Glutamatergic neuron (in vitro differentiated cells): Measurements from ENCODE around the gene DGKI. TPM values are rescaled to one million over a fixed set of nuclear protein-coding genes. Genes with fewer than 3 reads are reported as not detected.

Source experiments
- DNase-seq: peaks from one replicate; pipeline ENCODE4 v3.0.0; 2022
- H3K27ac Mint-ChIP-seq: one replicate; pipeline ENCODE4 v1.8.0; 2020; ENCODE audit warnings: mild to moderate bottlenecking, mixed read lengths, inconsistent platforms; ENCODE audit not compliant: unreplicated experiment
- H3K27me3 Mint-ChIP-seq: one replicate; pipeline ENCODE4 v1.8.0; 2020; ENCODE audit warnings: mild to moderate bottlenecking, moderate library complexity, mixed read lengths, inconsistent platforms; ENCODE audit not compliant: unreplicated experiment
- H3K36me3 Mint-ChIP-seq: one replicate; pipeline ENCODE4 v1.8.0; 2020; ENCODE audit warnings: mild to moderate bottlenecking, mixed read lengths, inconsistent platforms; ENCODE audit not compliant: unreplicated experiment
- H3K4me1 Mint-ChIP-seq: one replicate; pipeline ENCODE4 v1.8.0; 2020; ENCODE audit warnings: mild to moderate bottlenecking, low read depth, mixed read lengths, inconsistent platforms; ENCODE audit not compliant: unreplicated experiment
- H3K4me3 Mint-ChIP-seq: one replicate; pipeline ENCODE4 v1.8.0; 2020; ENCODE audit warnings: mild to moderate bottlenecking, mixed read lengths, inconsistent platforms; ENCODE audit not compliant: unreplicated experiment
- H3K9me3 Mint-ChIP-seq: one replicate; pipeline ENCODE4 v1.8.0; 2020; ENCODE audit warnings: mild to moderate bottlenecking, moderate library complexity, mixed read lengths, inconsistent platforms; ENCODE audit not compliant: unreplicated experiment
- total RNA-seq: library from RNA; stranded (reverse); fragmentation: NEBNext Ultra II Directional; extraction: Animal tissue kit (Norgen Biotek cat#: 25700); gene quantifications from one replicate; pipeline ENCODE4 v1.2.1, GENCODE V29; 2021; ENCODE audit not compliant: unreplicated experiment
- TF ChIP-seq, protein P1 (sequence below): fragments of 200-600 bp; sonication (generic); IDR thresholded peaks from one replicate; pipeline ENCODE4 v1.5.0; 2021; ENCODE audit not compliant: partially characterized antibody, unreplicated experiment

DGKI gene
- total RNA-seq, 1 donor from 2014 or later = 19.4 TPM

DNA sequence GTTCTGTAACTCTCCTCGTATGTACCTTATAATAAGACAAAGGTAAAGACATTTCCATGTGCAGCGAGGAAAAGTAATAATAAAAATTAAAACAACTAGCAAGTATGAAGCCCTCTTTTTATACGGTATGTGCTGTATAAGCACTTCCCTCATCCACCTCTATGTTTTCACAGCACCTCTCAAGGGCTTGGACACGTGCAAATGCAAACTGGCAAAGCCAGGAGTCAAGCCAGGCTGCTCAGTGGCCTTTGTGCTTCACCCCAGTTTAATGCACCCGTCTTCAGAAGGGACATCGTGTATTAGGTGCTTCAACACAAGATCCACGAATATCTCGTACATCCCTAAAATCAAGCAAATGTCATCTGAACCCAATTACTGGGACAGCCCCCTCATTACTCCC lies 1.3 kb upstream of the DGKI start:
- peaks cover 20% of the 10 kb centered on the region for H3K4me1 Mint-ChIP-seq
- TF ChIP-seq, protein P1, sequence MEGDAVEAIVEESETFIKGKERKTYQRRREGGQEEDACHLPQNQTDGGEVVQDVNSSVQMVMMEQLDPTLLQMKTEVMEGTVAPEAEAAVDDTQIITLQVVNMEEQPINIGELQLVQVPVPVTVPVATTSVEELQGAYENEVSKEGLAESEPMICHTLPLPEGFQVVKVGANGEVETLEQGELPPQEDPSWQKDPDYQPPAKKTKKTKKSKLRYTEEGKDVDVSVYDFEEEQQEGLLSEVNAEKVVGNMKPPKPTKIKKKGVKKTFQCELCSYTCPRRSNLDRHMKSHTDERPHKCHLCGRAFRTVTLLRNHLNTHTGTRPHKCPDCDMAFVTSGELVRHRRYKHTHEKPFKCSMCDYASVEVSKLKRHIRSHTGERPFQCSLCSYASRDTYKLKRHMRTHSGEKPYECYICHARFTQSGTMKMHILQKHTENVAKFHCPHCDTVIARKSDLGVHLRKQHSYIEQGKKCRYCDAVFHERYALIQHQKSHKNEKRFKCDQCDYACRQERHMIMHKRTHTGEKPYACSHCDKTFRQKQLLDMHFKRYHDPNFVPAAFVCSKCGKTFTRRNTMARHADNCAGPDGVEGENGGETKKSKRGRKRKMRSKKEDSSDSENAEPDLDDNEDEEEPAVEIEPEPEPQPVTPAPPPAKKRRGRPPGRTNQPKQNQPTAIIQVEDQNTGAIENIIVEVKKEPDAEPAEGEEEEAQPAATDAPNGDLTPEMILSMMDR = no peak
- no peaks in the 10 kb centered on the region for H3K9me3 Mint-ChIP-seq
- no peaks in the 10 kb centered on the region for H3K36me3 Mint-ChIP-seq
- peak overlapping the region; percentile 87 for H3K4me3 Mint-ChIP-seq
- H3K27ac Mint-ChIP-seq = no peak overlapping the region
- peaks cover 17% of the 10 kb centered on the region for H3K27me3 Mint-ChIP-seq
- DNase-seq = no peak

DNA sequence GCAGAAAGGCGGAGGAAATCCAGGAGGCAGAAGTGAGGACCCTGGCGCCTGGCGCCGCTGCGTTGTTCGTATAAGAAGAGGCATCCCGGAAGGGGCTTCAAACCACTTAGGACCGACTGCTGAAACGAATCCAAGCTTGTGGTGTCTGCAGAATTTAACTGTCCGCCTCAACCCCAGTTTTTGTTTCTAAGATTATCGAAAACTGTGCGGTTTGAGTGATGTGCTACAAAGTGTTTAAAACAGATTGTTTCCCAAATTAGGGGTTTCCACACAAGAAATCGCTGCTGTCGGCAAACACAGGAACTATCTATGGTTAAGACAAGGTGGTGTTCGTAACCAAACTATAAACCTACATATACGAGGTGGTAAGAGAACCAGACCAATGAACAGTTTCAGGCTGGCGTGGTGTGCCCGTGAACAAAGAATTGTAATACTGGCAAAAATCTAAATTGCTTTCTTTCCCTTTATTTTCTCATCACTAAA lies 835 bp upstream of the DGKI start:
- no peak for DNase-seq

DNA sequence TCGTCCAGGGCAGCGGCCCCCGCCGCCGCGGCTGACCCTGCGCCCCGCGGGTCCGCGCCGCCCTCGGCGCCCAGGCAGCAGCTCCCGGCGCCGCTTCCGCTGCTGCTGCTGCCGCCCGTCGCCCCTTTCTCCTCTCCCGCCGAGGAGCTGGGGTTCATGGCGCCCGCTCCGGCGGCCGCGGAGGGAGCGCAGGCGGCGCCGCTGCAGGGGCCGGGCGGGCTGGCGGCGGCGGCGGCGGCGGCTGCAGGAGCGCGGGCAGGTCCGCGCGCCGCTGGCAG lies 286 bp downstream of the DGKI start:
- Mint-ChIP-seq H3K27me3 (peaks cover 17% of the 10 kb centered on the region), H3K9me3 (no peaks in the 10 kb centered on the region), H3K27ac (no peak overlapping the region), H3K4me3 (no peak overlapping the region), H3K36me3 (no peaks in the 10 kb centered on the region), H3K4me1 (peaks cover 25% of the 10 kb centered on the region)
- no peak for DNase-seq
- TF ChIP-seq, protein P1 = no peak

More for the DNA sequence above, 835 bp upstream of the DGKI start:
- Mint-ChIP-seq H3K36me3 (no peaks in the 10 kb centered on the region), H3K4me3 (peak overlapping the region; percentile 87), H3K27ac (peak overlapping the region; percentile 45), H3K27me3 (peaks cover 17% of the 10 kb centered on the region), H3K4me1 (peaks cover 21% of the 10 kb centered on the region), H3K9me3 (no peaks in the 10 kb centered on the region)
- TF ChIP-seq, protein P1 = no peak

DNA sequence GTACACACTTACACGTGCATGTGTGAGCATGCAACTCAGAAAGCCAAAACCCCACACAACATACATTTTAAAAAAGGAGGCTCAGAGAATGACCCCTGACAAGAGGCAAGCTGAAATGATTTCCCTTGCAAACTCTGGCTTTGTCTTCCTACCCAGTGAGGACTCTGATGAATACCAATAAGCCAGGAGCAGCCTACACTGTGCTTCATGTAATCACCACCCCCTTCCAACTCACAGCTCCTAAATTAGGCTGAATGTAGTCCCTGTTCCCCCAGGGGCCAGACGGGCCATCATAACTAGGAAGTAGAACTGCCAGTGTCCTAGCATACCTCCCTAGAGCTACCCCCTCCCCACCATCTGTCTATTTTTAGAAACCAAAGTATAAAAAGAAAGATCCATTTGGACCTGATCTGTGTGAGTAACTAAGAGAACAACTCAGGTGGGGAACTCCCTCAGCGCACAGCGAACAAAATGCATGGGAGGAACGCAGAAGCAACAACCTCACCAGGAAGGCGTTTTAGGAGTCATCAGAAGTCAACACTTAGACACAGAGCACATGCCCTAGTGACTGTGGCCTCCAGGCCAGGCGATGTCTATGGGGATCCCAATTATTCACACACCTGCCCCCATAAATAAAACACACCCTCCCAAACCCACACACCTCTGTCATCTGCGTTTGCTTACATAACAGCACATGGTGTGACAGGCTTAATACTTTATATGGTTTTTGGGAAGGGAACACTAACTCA lies 1.9 kb downstream of the DGKI start:
- no peak for DNase-seq
- H3K27me3 Mint-ChIP-seq = peaks cover 17% of the 10 kb centered on the region
- no peak overlapping the region for H3K27ac Mint-ChIP-seq
- TF ChIP-seq, protein P1 = no peak
- H3K4me3 Mint-ChIP-seq = peak overlapping the region; percentile 95
- peaks cover 35% of the 10 kb centered on the region for H3K4me1 Mint-ChIP-seq
- no peaks in the 10 kb centered on the region for H3K9me3 Mint-ChIP-seq
- no peaks in the 10 kb centered on the region for H3K36me3 Mint-ChIP-seq
